ENCODE results near the gene RPS28. TPM values are rescaled to one million over a fixed set of nuclear protein-coding genes. Genes with fewer than 3 reads are reported as not detected.

Gene RPS28
- total RNA-seq, 2 experiments from 2014 or later: 2,068 to 2,091 TPM

- no peak for DNase-seq
- Mint-ChIP-seq H3K4me3 (no peak overlapping the region), H3K27ac (no peak overlapping the region), H3K27me3 (peaks cover 17% of the 10 kb centered on the region), H3K9me3 (no peaks in the 10 kb centered on the region), H3K4me1 (ENCODE audit: low read depth) (peaks cover 5% of the 10 kb centered on the region), H3K36me3 (no peaks in the 10 kb centered on the region)
- POLR2A ChIA-PET: no interaction called here
- intact Hi-C loops (cut with micrococcal nuclease): no loop called here
- CTCF ChIA-PET: interaction anchor here (0.6 to 1.3 kb wide), 4 partner anchors 18 to 119 kb away, joined by 3 to 7 read pairs (median 4); no protein-coding TSS in a partner anchor
These were observed 49.9 kb downstream of the RPS28 start for GRCh38 chr19:8371011-8371804.

Other genes starting within 250 kb of the RPS28 start
- not detected for gene FBN3, start 171.9 kb upstream of the RPS28 start, total RNA-seq
- 10 to 100 TPM; 24.3 to 25.1 TPM for gene CERS4, start 112.1 kb upstream of the RPS28 start, total RNA-seq
- gene CD320, start 13.1 kb upstream of the RPS28 start, total RNA-seq: 10 to 100 TPM; 44.9 to 45.4 TPM
- 10 to 100 TPM; 84.2 to 85.1 TPM for gene NDUFA7, start 121 bp upstream of the RPS28 start, total RNA-seq
- gene KANK3, start 21.8 kb downstream of the RPS28 start, total RNA-seq: 1 to 10 TPM; 2.3 to 2.9 TPM
- gene ANGPTL4, start 42.7 kb downstream of the RPS28 start, total RNA-seq: 1 to 10 TPM; 1.7 to 2.9 TPM
- 10 to 100 TPM; 74.2 to 74.9 TPM for gene RAB11B, start 68.9 kb downstream of the RPS28 start, total RNA-seq
- gene MARCHF2, start 91.8 kb downstream of the RPS28 start, total RNA-seq: 10 to 100 TPM; 14.5 to 16.0 TPM
- 100 to 1,000 TPM; 237 to 238 TPM for gene HNRNPM, start 123.5 kb downstream of the RPS28 start, total RNA-seq
- gene PRAM1, start 181.1 kb downstream of the RPS28 start, total RNA-seq: under 1 TPM; 0.73 to 1.00 TPM
- gene ZNF414, start 192.7 kb downstream of the RPS28 start, total RNA-seq: 10 to 100 TPM; 19.7 to 24.6 TPM